NT2/D1 (cell line): Measurements from ENCODE around the gene NFYB.

Source experiments
- SUZ12 ChIP-seq: IDR thresholded peaks from 2 replicates; pipeline ENCODE4 v1.6.1; 2011; ENCODE audit not compliant: insufficient read length, insufficient read depth; ENCODE audit errors: extremely low read depth
- ZNF274 ChIP-seq: IDR thresholded peaks from 2 replicates; pipeline ENCODE4 v1.6.1; 2011; ENCODE audit warnings: mild to moderate bottlenecking, low read depth, low read length

GRCh38 chr12:104130760-104131159, 7.2 kb downstream of the NFYB start:
- TF ChIP-seq SUZ12: no peak
- TF ChIP-seq ZNF274: no peak
